ENCODE data around the gene CEACAM7.

The CEACAM7 gene

DNA sequence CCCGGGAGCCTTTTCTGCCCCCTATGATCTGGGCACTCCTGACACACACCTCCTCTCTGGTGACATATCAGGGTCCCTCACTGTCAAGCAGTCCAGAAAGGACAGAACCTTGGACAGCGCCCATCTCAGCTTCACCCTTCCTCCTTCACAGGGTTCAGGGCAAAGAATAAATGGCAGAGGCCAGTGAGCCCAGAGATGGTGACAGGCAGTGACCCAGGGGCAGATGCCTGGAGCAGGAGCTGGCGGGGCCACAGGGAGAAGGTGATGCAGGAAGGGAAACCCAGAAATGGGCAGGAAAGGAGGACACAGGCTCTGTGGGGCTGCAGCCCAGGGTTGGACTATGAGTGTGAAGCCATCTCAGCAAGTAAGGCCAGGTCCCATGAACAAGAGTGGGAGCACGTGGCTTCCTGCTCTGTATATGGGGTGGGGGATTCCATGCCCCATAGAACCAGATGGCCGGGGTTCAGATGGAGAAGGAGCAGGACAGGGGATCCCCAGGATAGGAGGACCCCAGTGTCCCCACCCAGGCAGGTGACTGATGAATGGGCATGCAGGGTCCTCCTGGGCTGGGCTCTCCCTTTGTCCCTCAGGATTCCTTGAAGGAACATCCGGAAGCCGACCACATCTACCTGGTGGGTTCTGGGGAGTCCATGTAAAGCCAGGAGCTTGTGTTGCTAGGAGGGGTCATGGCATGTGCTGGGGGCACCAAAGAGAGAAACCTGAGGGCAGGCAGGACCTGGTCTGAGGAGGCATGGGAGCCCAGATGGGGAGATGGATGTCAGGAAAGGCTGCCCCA is 8.5 kb upstream of the CEACAM7 start:
- no peak overlapping the region for H2AFZ ChIP-seq (ENCODE audit: low read depth, low read length)
- H3K27ac ChIP-seq (ENCODE audit: low read length, poor library complexity, severe bottlenecking) = no peak overlapping the region
- peaks cover 0 to 17% of the 10 kb centered on the region in 2 experiments for H3K27me3 ChIP-seq (ENCODE audit: control insufficient read depth in 1 of 2, insufficient read depth in 1 of 2, low read length in 2 of 2)
- H2BK15ac ChIP-seq (ENCODE audit: low read depth, poor library complexity, severe bottlenecking) = no peak overlapping the region
- H3K18ac ChIP-seq (ENCODE audit: low read depth in 1 of 2, low read length in 2 of 2) = no peak overlapping the region
- H3K36me3 ChIP-seq (ENCODE audit: control insufficient read depth in 1 of 2, insufficient read depth in 2 of 2, low read depth in 1 of 2, low read length in 2 of 2) = no peaks in the 10 kb centered on the region
- H3K9me3 ChIP-seq (ENCODE audit: control insufficient read depth, low read length) = peaks cover 5% of the 10 kb centered on the region
- WGBS = 59% methylated on average over 6 of the region's 7 CpGs
- no peak overlapping the region for H4K8ac ChIP-seq (ENCODE audit: low read length)
- no peak overlapping the region for H3K4me3 ChIP-seq (ENCODE audit: insufficient read depth in 1 of 2, low read depth in 1 of 2, low read length in 2 of 2)
- H2AK5ac ChIP-seq (ENCODE audit: low read length, severe bottlenecking) = no peak overlapping the region
- H3K4me2 ChIP-seq (ENCODE audit: low read length, poor library complexity, severe bottlenecking) = no peak overlapping the region
- H2BK120ac ChIP-seq (ENCODE audit: low read depth, low read length) = no peak overlapping the region
- no peak overlapping the region for H2BK12ac ChIP-seq (ENCODE audit: low read length in 2 of 2)
- H3K79me1 ChIP-seq (replicated peaks; ENCODE audit: low read length, poor library complexity, severe bottlenecking) = no peaks in the 10 kb centered on the region
- no peak for DNase-seq
- H4K91ac ChIP-seq (ENCODE audit: low read length) = no peak overlapping the region
- H3K9ac ChIP-seq (ENCODE audit: low read length) = no peak overlapping the region
- H3K14ac ChIP-seq (ENCODE audit: low read length in 2 of 2) = no peak overlapping the region
- H3K4ac ChIP-seq (ENCODE audit: low read depth in 1 of 2, low read length in 2 of 2) = no peak overlapping the region
- H2BK5ac ChIP-seq (ENCODE audit: low read depth, low read length, poor library complexity, severe bottlenecking) = no peak overlapping the region
- H3K4me1 ChIP-seq (ENCODE audit: control insufficient read depth, insufficient read depth, low read depth, low read length) = no peaks in the 10 kb centered on the region
- no peak overlapping the region for H3K23ac ChIP-seq (ENCODE audit: low read length in 2 of 2)

DNA sequence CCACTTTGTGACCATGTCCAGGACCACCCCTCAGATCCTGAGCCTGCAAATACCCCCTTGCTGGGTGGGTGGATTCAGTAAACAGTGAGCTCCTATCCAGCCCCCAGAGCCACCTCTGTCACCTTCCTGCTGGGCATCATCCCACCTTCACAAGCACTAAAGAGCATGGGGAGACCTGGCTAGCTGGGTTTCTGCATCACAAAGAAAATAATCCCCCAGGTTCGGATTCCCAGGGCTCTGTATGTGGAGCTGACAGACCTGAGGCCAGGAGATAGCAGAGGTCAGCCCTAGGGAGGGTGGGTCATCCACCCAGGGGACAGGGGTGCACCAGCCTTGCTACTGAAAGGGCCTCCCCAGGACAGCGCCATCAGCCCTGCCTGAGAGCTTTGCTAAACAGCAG is 7.7 kb upstream of the CEACAM7 start:
- no peak overlapping the region for H4K91ac ChIP-seq (ENCODE audit: low read length)
- no peak overlapping the region for H2BK120ac ChIP-seq (ENCODE audit: low read depth, low read length)
- H3K4ac ChIP-seq (ENCODE audit: low read depth in 1 of 2, low read length in 2 of 2) = no peak overlapping the region
- H3K4me2 ChIP-seq (ENCODE audit: low read length, poor library complexity, severe bottlenecking) = no peak overlapping the region
- H3K27me3 ChIP-seq (ENCODE audit: control insufficient read depth in 1 of 2, insufficient read depth in 1 of 2, low read length in 2 of 2) = peaks cover 0 to 11% of the 10 kb centered on the region in 2 experiments
- no peaks in the 10 kb centered on the region for H3K36me3 ChIP-seq (ENCODE audit: control insufficient read depth in 1 of 2, insufficient read depth in 2 of 2, low read depth in 1 of 2, low read length in 2 of 2)
- no peak overlapping the region for H3K14ac ChIP-seq (ENCODE audit: low read length in 2 of 2)
- no peaks in the 10 kb centered on the region for H3K4me1 ChIP-seq (ENCODE audit: control insufficient read depth, insufficient read depth, low read depth, low read length)
- no peaks in the 10 kb centered on the region for H3K79me1 ChIP-seq (replicated peaks; ENCODE audit: low read length, poor library complexity, severe bottlenecking)
- H2BK5ac ChIP-seq (ENCODE audit: low read depth, low read length, poor library complexity, severe bottlenecking) = no peak overlapping the region
- DNase-seq = no peak
- H2AFZ ChIP-seq (ENCODE audit: low read depth, low read length) = no peak overlapping the region
- H2AK5ac ChIP-seq (ENCODE audit: low read length, severe bottlenecking) = no peak overlapping the region
- no peak overlapping the region for H2BK12ac ChIP-seq (ENCODE audit: low read length in 2 of 2)
- H2BK15ac ChIP-seq (ENCODE audit: low read depth, poor library complexity, severe bottlenecking) = no peak overlapping the region
- H3K23ac ChIP-seq (ENCODE audit: low read length in 2 of 2) = no peak overlapping the region
- H3K9me3 ChIP-seq (ENCODE audit: control insufficient read depth, low read length) = peaks cover 5% of the 10 kb centered on the region
- H4K8ac ChIP-seq (ENCODE audit: low read length) = no peak overlapping the region
- H3K4me3 ChIP-seq (ENCODE audit: insufficient read depth in 1 of 2, low read depth in 1 of 2, low read length in 2 of 2) = no peak overlapping the region
- H3K27ac ChIP-seq (ENCODE audit: low read length, poor library complexity, severe bottlenecking) = no peak overlapping the region
- WGBS = 56% methylated on average over 2 of the region's 2 CpGs
- H3K18ac ChIP-seq (ENCODE audit: low read depth in 1 of 2, low read length in 2 of 2) = no peak overlapping the region
- H3K9ac ChIP-seq (ENCODE audit: low read length) = no peak overlapping the region

DNA sequence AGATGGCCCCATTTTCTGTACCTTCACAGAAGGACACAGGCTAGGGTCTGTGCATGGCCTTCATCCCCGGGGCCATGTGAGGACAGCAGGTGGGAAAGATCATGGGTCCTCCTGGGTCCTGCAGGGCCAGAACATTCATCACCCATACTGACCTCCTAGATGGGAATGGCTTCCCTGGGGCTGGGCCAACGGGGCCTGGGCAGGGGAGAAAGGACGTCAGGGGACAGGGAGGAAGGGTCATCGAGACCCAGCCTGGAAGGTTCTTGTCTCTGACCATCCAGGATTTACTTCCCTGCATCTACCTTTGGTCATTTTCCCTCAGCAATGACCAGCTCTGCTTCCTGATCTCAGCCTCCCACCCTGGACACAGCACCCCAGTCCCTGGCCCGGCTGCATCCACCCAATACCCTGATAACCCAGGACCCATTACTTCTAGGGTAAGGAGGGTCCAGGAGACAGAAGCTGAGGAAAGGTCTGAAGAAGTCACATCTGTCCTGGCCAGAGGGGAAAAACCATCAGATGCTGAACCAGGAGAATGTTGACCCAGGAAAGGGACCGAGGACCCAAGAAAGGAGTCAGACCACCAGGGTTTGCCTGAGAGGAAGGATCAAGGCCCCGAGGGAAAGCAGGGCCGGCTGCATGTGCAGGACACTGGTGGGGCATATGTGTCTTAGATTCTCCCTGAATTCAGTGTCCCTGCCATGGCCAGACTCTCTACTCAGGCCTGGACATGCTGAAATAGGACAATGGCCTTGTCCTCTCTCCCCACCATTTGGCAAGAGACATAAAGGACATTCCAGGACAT is 7.0 kb upstream of the CEACAM7 start:
- H3K4ac ChIP-seq (ENCODE audit: low read depth in 1 of 2, low read length in 2 of 2) = no peak overlapping the region
- H2BK120ac ChIP-seq (ENCODE audit: low read depth, low read length) = no peak overlapping the region

DNA sequence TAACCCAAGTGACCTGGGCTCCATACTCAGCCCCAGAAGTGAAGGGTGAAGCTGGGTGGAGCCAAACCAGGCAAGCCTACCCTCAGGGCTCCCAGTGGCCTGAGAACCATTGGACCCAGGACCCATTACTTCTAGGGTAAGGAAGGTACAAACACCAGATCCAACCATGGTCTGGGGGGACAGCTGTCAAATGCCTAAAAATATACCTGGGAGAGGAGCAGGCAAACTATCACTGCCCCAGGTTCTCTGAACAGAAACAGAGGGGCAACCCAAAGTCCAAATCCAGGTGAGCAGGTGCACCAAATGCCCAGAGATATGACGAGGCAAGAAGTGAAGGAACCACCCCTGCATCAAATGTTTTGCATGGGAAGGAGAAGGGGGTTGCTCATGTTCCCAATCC is 6.1 kb upstream of the CEACAM7 start:
- H4K91ac ChIP-seq (ENCODE audit: low read length) = no peak overlapping the region
- no peak overlapping the region for H3K18ac ChIP-seq (ENCODE audit: low read depth in 1 of 2, low read length in 2 of 2)
- H2AFZ ChIP-seq (ENCODE audit: low read depth, low read length) = no peak overlapping the region
- no peak overlapping the region for H2BK12ac ChIP-seq (ENCODE audit: low read length in 2 of 2)
- DNase-seq = no peak
- H3K79me1 ChIP-seq (replicated peaks; ENCODE audit: low read length, poor library complexity, severe bottlenecking) = no peaks in the 10 kb centered on the region
- H2AK5ac ChIP-seq (ENCODE audit: low read length, severe bottlenecking) = no peak overlapping the region
- no peaks in the 10 kb centered on the region for H3K4me1 ChIP-seq (ENCODE audit: control insufficient read depth, insufficient read depth, low read depth, low read length)
- H3K23ac ChIP-seq (ENCODE audit: low read length in 2 of 2) = no peak overlapping the region
- H3K4me3 ChIP-seq (ENCODE audit: insufficient read depth in 1 of 2, low read depth in 1 of 2, low read length in 2 of 2) = no peak overlapping the region
- no peaks in the 10 kb centered on the region for H3K36me3 ChIP-seq (ENCODE audit: control insufficient read depth in 1 of 2, insufficient read depth in 2 of 2, low read depth in 1 of 2, low read length in 2 of 2)
- no peak overlapping the region for H4K8ac ChIP-seq (ENCODE audit: low read length)
- no peak overlapping the region for H3K14ac ChIP-seq (ENCODE audit: low read length in 2 of 2)
- peaks cover 0 to 8% of the 10 kb centered on the region in 2 experiments for H3K27me3 ChIP-seq (ENCODE audit: control insufficient read depth in 1 of 2, insufficient read depth in 1 of 2, low read length in 2 of 2)
- H2BK5ac ChIP-seq (ENCODE audit: low read depth, low read length, poor library complexity, severe bottlenecking) = no peak overlapping the region
- no peak overlapping the region for H3K27ac ChIP-seq (ENCODE audit: low read length, poor library complexity, severe bottlenecking)
- H3K9ac ChIP-seq (ENCODE audit: low read length) = no peak overlapping the region
- 39% methylated on average over 1 of the region's 1 CpG for WGBS
- H2BK120ac ChIP-seq (ENCODE audit: low read depth, low read length) = no peak overlapping the region
- no peak overlapping the region for H3K4ac ChIP-seq (ENCODE audit: low read depth in 1 of 2, low read length in 2 of 2)
- no peak overlapping the region for H3K4me2 ChIP-seq (ENCODE audit: low read length, poor library complexity, severe bottlenecking)
- H3K9me3 ChIP-seq (ENCODE audit: control insufficient read depth, low read length) = peaks cover 5% of the 10 kb centered on the region
- no peak overlapping the region for H2BK15ac ChIP-seq (ENCODE audit: low read depth, poor library complexity, severe bottlenecking)

More for the DNA sequence above, 7.0 kb upstream of the CEACAM7 start:
- peaks cover 0 to 8% of the 10 kb centered on the region in 2 experiments for H3K27me3 ChIP-seq (ENCODE audit: control insufficient read depth in 1 of 2, insufficient read depth in 1 of 2, low read length in 2 of 2)
- H2BK12ac ChIP-seq (ENCODE audit: low read length in 2 of 2) = no peak overlapping the region
- no peak overlapping the region for H4K8ac ChIP-seq (ENCODE audit: low read length)
- no peaks in the 10 kb centered on the region for H3K36me3 ChIP-seq (ENCODE audit: control insufficient read depth in 1 of 2, insufficient read depth in 2 of 2, low read depth in 1 of 2, low read length in 2 of 2)
- H2BK15ac ChIP-seq (ENCODE audit: low read depth, poor library complexity, severe bottlenecking) = no peak overlapping the region
- H3K4me1 ChIP-seq (ENCODE audit: control insufficient read depth, insufficient read depth, low read depth, low read length) = no peaks in the 10 kb centered on the region
- no peak overlapping the region for H2AK5ac ChIP-seq (ENCODE audit: low read length, severe bottlenecking)
- H3K14ac ChIP-seq (ENCODE audit: low read length in 2 of 2) = no peak overlapping the region
- H2BK5ac ChIP-seq (ENCODE audit: low read depth, low read length, poor library complexity, severe bottlenecking) = no peak overlapping the region
- no peak overlapping the region for H3K23ac ChIP-seq (ENCODE audit: low read length in 2 of 2)
- no peak for DNase-seq
- H3K4me3 ChIP-seq (ENCODE audit: insufficient read depth in 1 of 2, low read depth in 1 of 2, low read length in 2 of 2) = no peak overlapping the region
- H3K9ac ChIP-seq (ENCODE audit: low read length) = no peak overlapping the region
- no peak overlapping the region for H3K18ac ChIP-seq (ENCODE audit: low read depth in 1 of 2, low read length in 2 of 2)
- WGBS = 64% methylated on average over 7 of the region's 8 CpGs
- no peak overlapping the region for H3K4me2 ChIP-seq (ENCODE audit: low read length, poor library complexity, severe bottlenecking)
- H2AFZ ChIP-seq (ENCODE audit: low read depth, low read length) = no peak overlapping the region
- no peaks in the 10 kb centered on the region for H3K79me1 ChIP-seq (replicated peaks; ENCODE audit: low read length, poor library complexity, severe bottlenecking)
- H3K27ac ChIP-seq (ENCODE audit: low read length, poor library complexity, severe bottlenecking) = no peak overlapping the region
- peaks cover 5% of the 10 kb centered on the region for H3K9me3 ChIP-seq (ENCODE audit: control insufficient read depth, low read length)
- H4K91ac ChIP-seq (ENCODE audit: low read length) = no peak overlapping the region

All from mesenchymal stem cell (in vitro differentiated cells and primary cell).